Ovary (tissue), 3 donors: ENCODE data around the gene ADAMTS12.

Experiments
- EP300 ChIP-seq: sonication (generic); formaldehyde crosslinking; IDR thresholded peaks from one replicate; pipeline ENCODE4 v1.6.1; 2017; ENCODE audit warnings: antibody characterized with exemption
- POLR2A ChIP-seq: fragments of 450-650 bp; IDR thresholded peaks from one replicate; pipeline ENCODE4 v1.6.1; 2017; ENCODE audit warnings: antibody characterized with exemption, mild to moderate bottlenecking, moderate library complexity
- TF ChIP-seq, protein P1 (sequence below), 3 donors: fragments of 450-650 bp in 2 of 3; fragments of 200-600 bp in 1 of 3; IDR thresholded peaks; one replicate each; pipeline versions ENCODE4 v1.5.1 to v1.8.0; 2016 to 2022; ENCODE audit warnings: antibody characterized with exemption in 3 of 3, mild to moderate bottlenecking in 1 of 3
- donor health status: DM: no; HTN: no; CAD: no.

- TF ChIP-seq, protein P1, sequence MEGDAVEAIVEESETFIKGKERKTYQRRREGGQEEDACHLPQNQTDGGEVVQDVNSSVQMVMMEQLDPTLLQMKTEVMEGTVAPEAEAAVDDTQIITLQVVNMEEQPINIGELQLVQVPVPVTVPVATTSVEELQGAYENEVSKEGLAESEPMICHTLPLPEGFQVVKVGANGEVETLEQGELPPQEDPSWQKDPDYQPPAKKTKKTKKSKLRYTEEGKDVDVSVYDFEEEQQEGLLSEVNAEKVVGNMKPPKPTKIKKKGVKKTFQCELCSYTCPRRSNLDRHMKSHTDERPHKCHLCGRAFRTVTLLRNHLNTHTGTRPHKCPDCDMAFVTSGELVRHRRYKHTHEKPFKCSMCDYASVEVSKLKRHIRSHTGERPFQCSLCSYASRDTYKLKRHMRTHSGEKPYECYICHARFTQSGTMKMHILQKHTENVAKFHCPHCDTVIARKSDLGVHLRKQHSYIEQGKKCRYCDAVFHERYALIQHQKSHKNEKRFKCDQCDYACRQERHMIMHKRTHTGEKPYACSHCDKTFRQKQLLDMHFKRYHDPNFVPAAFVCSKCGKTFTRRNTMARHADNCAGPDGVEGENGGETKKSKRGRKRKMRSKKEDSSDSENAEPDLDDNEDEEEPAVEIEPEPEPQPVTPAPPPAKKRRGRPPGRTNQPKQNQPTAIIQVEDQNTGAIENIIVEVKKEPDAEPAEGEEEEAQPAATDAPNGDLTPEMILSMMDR (IDR thresholded peaks at IDR 0.05): no peak
- TF ChIP-seq EP300 (no peak), POLR2A (no peak)
Observed at GRCh38 chr5:33701251-33701650, 190.5 kb downstream of the ADAMTS12 start.
